Prostate gland (tissue), 2 donors: Measurements from ENCODE around the gene MBNL2. TPM values are rescaled to one million over a fixed set of nuclear protein-coding genes. Genes with fewer than 3 reads are reported as not detected.

ENCODE experiments used
- DNase-seq: peaks from one replicate; pipeline ENCODE4 v3.0.0-alpha.2; 2019; ENCODE audit warnings: low spot score
- H3K27ac ChIP-seq, 2 donors: fragments of 200-600 bp; sonication (generic); 2 replicates each; pipeline ENCODE4 v1.5.1; 2017 to 2019
- H3K27me3 ChIP-seq: fragments of 200-600 bp; sonication (generic); replicated peaks from 2 replicates; pipeline ENCODE4 v1.5.1; 2019; ENCODE audit not compliant: insufficient read depth
- H3K36me3 ChIP-seq, 2 donors: fragments of 200-600 bp; sonication (generic); 1 replicate in 1 of 2; 2 replicates in 1 of 2; pipeline versions ENCODE4 v1.5.1 to v1.8.1; 2017 to 2019
- H3K4me1 ChIP-seq: fragments of 200-600 bp; sonication (generic); replicated peaks from 2 replicates; pipeline ENCODE4 v1.5.1; 2019
- H3K4me3 ChIP-seq, 2 donors: fragments of 200-600 bp; sonication (generic); 2 replicates each; pipeline ENCODE4 v1.5.1; 2017 to 2019
- H3K9me3 ChIP-seq: fragments of 200-600 bp; sonication (generic); 2 replicates; pipeline ENCODE4 v1.5.1; 2017
- POLR2A ChIP-seq: fragments of 450-650 bp; IDR thresholded peaks from one replicate; pipeline ENCODE4 v1.6.1; 2016; ENCODE audit warnings: antibody characterized with exemption, mild to moderate bottlenecking
- POLR2AphosphoS5 ChIP-seq: sonication (generic); formaldehyde crosslinking; IDR thresholded peaks from one replicate; pipeline ENCODE4 v1.6.1; 2017; ENCODE audit warnings: antibody characterized with exemption
- WGBS: methylation state at CpG from one replicate; pipeline ENCODE4 v1.1.5; 2018; 5-methylcytosine and 5-hydroxymethylcytosine counted together
- intact Hi-C: fragments of 100-400 bp; cut with DNase I; formaldehyde crosslinking; loops from one replicate; pipeline ENCODE4 v1.14.2; 2022
- total RNA-seq, 2 donors: library from RNA; depleted of rRNA; stranded (reverse); fragments of >200 nt; gene quantifications; one replicate each; pipeline ENCODE4 v1.1.0, GENCODE V29; 2016
- TF ChIP-seq, protein P1 (sequence below), 4 experiments: fragments of 200-600 bp in 2 of 4; fragments of 450-650 bp in 2 of 4; sonication (generic) in 2 of 4; IDR thresholded peaks; 1 replicate in 3 of 4; 2 replicates in 1 of 4; pipeline ENCODE4 v1.5.1; 2016 to 2019; ENCODE audit warnings: antibody characterized with exemption in 4 of 4, mild to moderate bottlenecking in 2 of 4, moderate library complexity in 2 of 4

The MBNL2 gene
- total RNA-seq, 2 donors from 2014 or later = 59.1 to 85.7 TPM

DNA sequence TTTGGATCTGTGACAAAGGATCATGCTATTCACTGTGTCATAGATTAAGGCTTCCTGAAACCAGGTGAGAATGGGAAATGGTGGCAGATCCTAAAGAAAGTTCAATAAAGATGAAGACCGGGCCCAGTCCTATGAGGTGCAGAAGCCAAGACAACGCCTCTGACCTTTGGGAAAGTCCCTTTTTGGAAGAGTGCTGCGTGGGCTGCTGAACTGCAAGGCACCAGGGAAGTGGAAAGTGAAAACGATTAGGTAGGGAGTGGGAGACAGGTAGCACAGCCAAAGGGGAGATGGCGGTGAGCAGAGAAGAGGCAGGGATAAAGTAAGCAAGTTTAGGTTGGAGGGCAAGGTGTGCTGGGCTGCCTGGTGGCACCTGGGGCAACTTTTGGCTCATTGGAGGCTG lies 16.3 kb downstream of the MBNL2 start:
- 90% methylated on average over 5 of the region's 5 CpGs for WGBS
- Histone ChIP-seq H3K4me1 (no peaks in the 10 kb centered on the region), H3K36me3 (no peaks in the 10 kb centered on the region), H3K9me3 (no peaks in the 10 kb centered on the region), H3K4me3 (no peak overlapping the region), H3K27ac (no peak overlapping the region), H3K27me3 (no peaks in the 10 kb centered on the region)
- intact Hi-C loops = no loop called here
- no peak for DNase-seq
- TF ChIP-seq, protein P1, sequence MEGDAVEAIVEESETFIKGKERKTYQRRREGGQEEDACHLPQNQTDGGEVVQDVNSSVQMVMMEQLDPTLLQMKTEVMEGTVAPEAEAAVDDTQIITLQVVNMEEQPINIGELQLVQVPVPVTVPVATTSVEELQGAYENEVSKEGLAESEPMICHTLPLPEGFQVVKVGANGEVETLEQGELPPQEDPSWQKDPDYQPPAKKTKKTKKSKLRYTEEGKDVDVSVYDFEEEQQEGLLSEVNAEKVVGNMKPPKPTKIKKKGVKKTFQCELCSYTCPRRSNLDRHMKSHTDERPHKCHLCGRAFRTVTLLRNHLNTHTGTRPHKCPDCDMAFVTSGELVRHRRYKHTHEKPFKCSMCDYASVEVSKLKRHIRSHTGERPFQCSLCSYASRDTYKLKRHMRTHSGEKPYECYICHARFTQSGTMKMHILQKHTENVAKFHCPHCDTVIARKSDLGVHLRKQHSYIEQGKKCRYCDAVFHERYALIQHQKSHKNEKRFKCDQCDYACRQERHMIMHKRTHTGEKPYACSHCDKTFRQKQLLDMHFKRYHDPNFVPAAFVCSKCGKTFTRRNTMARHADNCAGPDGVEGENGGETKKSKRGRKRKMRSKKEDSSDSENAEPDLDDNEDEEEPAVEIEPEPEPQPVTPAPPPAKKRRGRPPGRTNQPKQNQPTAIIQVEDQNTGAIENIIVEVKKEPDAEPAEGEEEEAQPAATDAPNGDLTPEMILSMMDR (IDR thresholded peaks at IDR 0.05) = no peak
- TF ChIP-seq POLR2AphosphoS5 (no peak), POLR2A (no peak)

DNA sequence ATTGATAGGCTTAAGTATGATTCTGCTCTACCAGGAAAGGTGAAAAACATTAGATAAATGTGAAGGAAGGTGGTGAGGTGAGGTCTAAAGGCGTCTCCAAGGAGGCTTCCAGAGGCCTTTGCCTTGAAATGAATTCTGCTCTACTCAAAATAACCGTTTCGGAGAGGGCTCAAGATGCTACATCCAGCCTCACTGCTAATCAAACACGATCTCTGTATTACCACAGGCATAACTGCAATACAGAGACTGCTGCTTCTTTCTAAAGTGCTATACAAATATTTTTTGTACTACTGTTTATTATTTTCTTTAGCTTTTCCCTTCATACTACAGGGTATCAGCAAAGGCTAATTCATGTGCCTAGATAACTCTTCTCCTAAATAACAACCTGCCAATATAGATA lies 16.8 kb downstream of the MBNL2 start:
- no peaks in the 10 kb centered on the region for H3K27me3 ChIP-seq
- intact Hi-C loops = no loop called here
- H3K27ac ChIP-seq = no peak overlapping the region
- H3K9me3 ChIP-seq = no peaks in the 10 kb centered on the region
- no peak overlapping the region for H3K4me3 ChIP-seq
- DNase-seq = no peak
- H3K36me3 ChIP-seq = no peaks in the 10 kb centered on the region
- WGBS = 88% methylated on average over 4 of the region's 4 CpGs
- H3K4me1 ChIP-seq = no peaks in the 10 kb centered on the region
- TF ChIP-seq, protein P1 (IDR thresholded peaks at IDR 0.05) = no peak
- TF ChIP-seq POLR2A (no peak), POLR2AphosphoS5 (no peak)

DNA sequence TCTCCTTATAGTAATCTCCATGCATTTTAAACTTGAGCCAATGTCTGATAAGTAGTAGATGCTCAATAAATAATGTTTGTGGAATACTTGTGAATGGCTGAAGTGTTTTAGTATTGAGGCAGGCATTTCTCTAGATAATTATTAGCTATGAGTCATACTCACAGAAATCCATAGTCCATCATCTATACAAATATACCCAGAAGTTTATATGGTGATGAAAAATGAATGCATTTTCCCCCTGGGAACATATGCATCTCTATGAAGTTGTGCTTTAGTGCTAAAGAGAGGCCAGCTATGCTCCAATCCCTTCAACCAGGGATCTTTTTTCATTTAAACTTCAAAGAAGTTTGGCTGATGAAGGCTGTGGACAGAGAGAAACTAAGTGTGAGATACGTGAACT lies 17.2 kb downstream of the MBNL2 start:
- intact Hi-C loops = no loop called here
- Histone ChIP-seq H3K27me3 (no peaks in the 10 kb centered on the region), H3K27ac (no peak overlapping the region), H3K4me1 (no peaks in the 10 kb centered on the region), H3K4me3 (no peak overlapping the region), H3K36me3 (no peaks in the 10 kb centered on the region), H3K9me3 (no peaks in the 10 kb centered on the region)
- TF ChIP-seq, protein P1 (IDR thresholded peaks at IDR 0.05) = no peak
- TF ChIP-seq POLR2AphosphoS5 = no peak
- no peak for TF ChIP-seq POLR2A
- no peak for DNase-seq
- 71% methylated on average over 1 of the region's 1 CpG for WGBS

DNA sequence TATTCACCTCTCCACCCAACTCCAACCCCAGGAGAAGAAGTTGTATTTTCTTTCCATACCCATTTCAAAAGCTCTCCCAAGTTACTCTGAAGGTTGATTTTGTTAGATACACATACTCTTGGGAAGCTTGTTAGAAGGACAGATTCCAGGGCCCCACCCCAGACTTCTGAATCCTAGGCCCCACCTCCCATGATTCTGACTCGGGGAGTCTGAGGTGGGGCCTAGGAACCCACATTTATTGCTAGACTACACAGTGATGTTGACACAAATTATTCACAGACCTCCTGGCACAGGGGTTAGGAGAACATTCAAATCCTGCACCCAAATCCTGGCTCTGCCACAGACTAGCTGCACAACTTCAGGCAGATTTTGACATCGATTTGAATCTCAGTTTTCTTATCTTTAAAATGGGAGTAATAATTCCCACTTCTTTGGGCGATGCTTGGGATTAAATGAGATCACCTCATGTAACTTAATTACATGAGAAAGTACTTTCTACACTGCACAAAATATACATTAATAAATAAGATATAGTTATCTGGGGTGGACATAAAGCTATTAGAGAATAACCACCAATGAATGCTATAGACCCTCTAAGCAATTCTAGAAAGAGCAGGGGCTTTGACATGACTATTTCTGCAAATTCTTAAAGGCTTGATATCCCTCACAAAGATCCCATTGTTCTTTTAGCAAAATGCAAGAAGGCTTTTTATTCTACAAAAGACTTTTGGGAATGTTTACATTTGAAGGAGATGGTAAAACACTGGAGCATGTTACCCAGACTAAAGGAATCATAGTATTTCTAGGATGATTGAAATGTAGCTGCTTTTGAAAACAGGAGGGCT lies 18.0 kb downstream of the MBNL2 start:
- no peaks in the 10 kb centered on the region for H3K27me3 ChIP-seq
- no peak overlapping the region for H3K27ac ChIP-seq
- TF ChIP-seq, protein P1 (IDR thresholded peaks at IDR 0.05) = no peak
- no peak for TF ChIP-seq POLR2AphosphoS5
- H3K36me3 ChIP-seq = no peaks in the 10 kb centered on the region
- intact Hi-C loops = loop anchor here (5.0 kb wide), 1 partner anchor 37 kb away; no protein-coding TSS in a partner anchor
- no peaks in the 10 kb centered on the region for H3K9me3 ChIP-seq
- 66% methylated on average over 3 of the region's 3 CpGs for WGBS
- no peaks in the 10 kb centered on the region for H3K4me1 ChIP-seq
- H3K4me3 ChIP-seq = no peak overlapping the region
- DNase-seq = no peak
